ENCODE data around the gene PRKAB1. TPM values are rescaled to one million over a fixed set of nuclear protein-coding genes. Genes with fewer than 3 reads are reported as not detected.
A peak's percentile ranks its signal among the peaks of the same experiment; 100 is the strongest.
"Not testable (repeated sequence)": the region's sequence is repeated elsewhere in the genome, so short reads cannot be mapped to it uniquely, and the experiment has no call there.

Gene PRKAB1
- 42.2 and 44.2 TPM in 2 replicates for total RNA-seq (2021)
- long read RNA-seq, full-length matches to known transcripts, result 531 of 565 reads
- long read RNA-seq, partial matches to known transcripts, result 1 of 565 reads
- long read RNA-seq, other reads (novel, unspliced or antisense), result 33 of 565 reads

- Histone ChIP-seq H3K18ac (ENCODE audit: insufficient read length, low read depth, low read length) (peak within 1 kb of the TSS; percentile 73), H3K79me1 (ENCODE audit: insufficient read depth, low read depth, low read length, poor library complexity, severe bottlenecking) (peaks cover 4% of the 10 kb centered on the region), H3K9me3 (ENCODE audit: control insufficient read depth, low read depth, low read length) (no peaks in the 10 kb centered on the region), H3K4ac (ENCODE audit: low read depth, low read length) (no peak within 1 kb of the TSS), H3K79me2 (ENCODE audit: insufficient read depth, low read length) (no peaks in the 10 kb centered on the region), H3K4me2 (ENCODE audit: insufficient read depth, insufficient read length, low read length) (peak within 1 kb of the TSS; percentile 94), H2BK12ac (ENCODE audit: insufficient read length, low read depth, low read length) (no peak within 1 kb of the TSS), H3K27ac (ENCODE audit: insufficient read length, low read depth, low read length) (peak within 1 kb of the TSS; percentile 43), H3K14ac (ENCODE audit: insufficient read depth, low read length) (peak within 1 kb of the TSS; percentile 61), H2BK5ac (ENCODE audit: insufficient read length, low read length) (peak within 1 kb of the TSS; percentile 71), H3K23me2 (ENCODE audit: insufficient read length, low read depth, low read length, poor library complexity, severe bottlenecking) (no peaks in the 10 kb centered on the region), H2AK5ac (ENCODE audit: insufficient read length, low read length) (no peak within 1 kb of the TSS), H2BK20ac (ENCODE audit: low read depth, low read length, poor library complexity, severe bottlenecking) (no peak within 1 kb of the TSS), H2BK120ac (ENCODE audit: low read depth, low read length, poor library complexity, severe bottlenecking) (no peak within 1 kb of the TSS), H3T11ph (ENCODE audit: low read length) (no peak within 1 kb of the TSS), H3K23ac (ENCODE audit: insufficient read length, low read depth, low read length) (no peak within 1 kb of the TSS), H2BK15ac (ENCODE audit: low read depth, low read length) (no peak within 1 kb of the TSS), H4K20me1 (ENCODE audit: control insufficient read depth, insufficient read depth, insufficient read length) (no peaks in the 10 kb centered on the region), H3K4me1 (ENCODE audit: insufficient read depth, low read length) (no peaks in the 10 kb centered on the region), H3K27me3 (ENCODE audit: insufficient read depth, low read length) (no peaks in the 10 kb centered on the region), H4K5ac (ENCODE audit: insufficient read length, low read depth, low read length) (no peak within 1 kb of the TSS), H4K91ac (ENCODE audit: insufficient read length, low read depth, low read length) (no peak within 1 kb of the TSS), H3K9ac (ENCODE audit: extremely low read depth, insufficient read length, low read length) (peak within 1 kb of the TSS; percentile 92), H2AFZ (ENCODE audit: low read length) (peak within 1 kb of the TSS; percentile 98), H4K8ac (replicated peaks; ENCODE audit: insufficient read length, low read depth, low read length) (no peak within 1 kb of the TSS), H3K56ac (ENCODE audit: insufficient read length, low read depth, low read length) (no peak within 1 kb of the TSS)
- peak within 1 kb of the TSS; percentile 93 to 95 (median 94) for H3K27ac Mint-ChIP-seq
- no peaks in the 10 kb centered on the region for H3K9me3 Mint-ChIP-seq
- TF ChIP-seq CTCF (conservative IDR thresholded peaks at IDR 0.05), result peak; percentile 97
- H3K36me3 Mint-ChIP-seq (ENCODE audit: insufficient read depth in 1 of 3, low read depth in 3 of 3), result peaks cover 14 to 35% (median 29%) of the 10 kb centered on the region in 3 experiments
- peaks cover 3% of the 10 kb centered on the region for H3K27me3 Mint-ChIP-seq (ENCODE audit: low read depth)
- peaks cover 13 to 15% of the 10 kb centered on the region in 2 experiments for H3K4me1 Mint-ChIP-seq
- WGBS (ENCODE audit: extremely low coverage, insufficient read length, low lambda C conversion rate), result no CpG with 5 or more reads among the region's 69 CpGs
- DNase-seq, result peak; percentile 99
- H3K4me3 Mint-ChIP-seq, result peak within 1 kb of the TSS; percentile 92 to 94
Measured at GRCh38 chr12:119667577-119668323, at the start of gene PRKAB1. PRKAB1 (plus strand) TSS chr12:119668133; CDS start chr12:119668245, 112 bp downstream.

GRCh38 chr12:119618328-119618896 lies 49.5 kb upstream of the PRKAB1 start:
- H4K5ac ChIP-seq (ENCODE audit: insufficient read length, low read depth, low read length); H4K8ac ChIP-seq (replicated peaks; ENCODE audit: insufficient read length, low read depth, low read length); H2BK120ac ChIP-seq (ENCODE audit: low read depth, low read length, poor library complexity, severe bottlenecking); H3K9me3 ChIP-seq (ENCODE audit: control insufficient read depth, low read depth, low read length); H3K79me1 ChIP-seq (ENCODE audit: insufficient read depth, low read depth, low read length, poor library complexity, severe bottlenecking); H2AK5ac ChIP-seq (ENCODE audit: insufficient read length, low read length); H2BK5ac ChIP-seq (ENCODE audit: insufficient read length, low read length); H3K4ac ChIP-seq (ENCODE audit: low read depth, low read length); H4K20me1 ChIP-seq (ENCODE audit: control insufficient read depth, insufficient read depth, insufficient read length); H3K23ac ChIP-seq (ENCODE audit: insufficient read length, low read depth, low read length); H3K4me1 ChIP-seq (ENCODE audit: insufficient read depth, low read length); H3K9ac ChIP-seq (ENCODE audit: extremely low read depth, insufficient read length, low read length); H2AFZ ChIP-seq (ENCODE audit: low read length); H2BK20ac ChIP-seq (ENCODE audit: low read depth, low read length, poor library complexity, severe bottlenecking); H3K27me3 ChIP-seq (ENCODE audit: insufficient read depth, low read length); H2BK15ac ChIP-seq (ENCODE audit: low read depth, low read length); H3K4me3 Mint-ChIP-seq; H3K23me2 ChIP-seq (ENCODE audit: insufficient read length, low read depth, low read length, poor library complexity, severe bottlenecking); H3K14ac ChIP-seq (ENCODE audit: insufficient read depth, low read length); H3K27ac Mint-ChIP-seq; H3K4me1 Mint-ChIP-seq; H3K56ac ChIP-seq (ENCODE audit: insufficient read length, low read depth, low read length); H4K91ac ChIP-seq (ENCODE audit: insufficient read length, low read depth, low read length); H3K27ac ChIP-seq (ENCODE audit: insufficient read length, low read depth, low read length); H3K4me2 ChIP-seq (ENCODE audit: insufficient read depth, insufficient read length, low read length); H3K79me2 ChIP-seq (ENCODE audit: insufficient read depth, low read length); H3T11ph ChIP-seq (ENCODE audit: low read length); H3K18ac ChIP-seq (ENCODE audit: insufficient read length, low read depth, low read length); H2BK12ac ChIP-seq (ENCODE audit: insufficient read length, low read depth, low read length); DNase-seq: not testable (repeated sequence)
- WGBS (ENCODE audit: extremely low coverage, insufficient read length, low lambda C conversion rate), result no CpG with 5 or more reads among the region's 1 CpG
- Mint-ChIP-seq H3K9me3 (peaks cover 20 to 22% of the 10 kb centered on the region in 2 experiments), H3K27me3 (ENCODE audit: low read depth) (peaks cover 29% of the 10 kb centered on the region), H3K36me3 (ENCODE audit: insufficient read depth in 1 of 3, low read depth in 3 of 3) (peaks cover 3 to 12% (median 5%) of the 10 kb centered on the region in 3 experiments)

All from H9 (cell line).